Measurements from ENCODE around the gene LPIN3.

DNA sequence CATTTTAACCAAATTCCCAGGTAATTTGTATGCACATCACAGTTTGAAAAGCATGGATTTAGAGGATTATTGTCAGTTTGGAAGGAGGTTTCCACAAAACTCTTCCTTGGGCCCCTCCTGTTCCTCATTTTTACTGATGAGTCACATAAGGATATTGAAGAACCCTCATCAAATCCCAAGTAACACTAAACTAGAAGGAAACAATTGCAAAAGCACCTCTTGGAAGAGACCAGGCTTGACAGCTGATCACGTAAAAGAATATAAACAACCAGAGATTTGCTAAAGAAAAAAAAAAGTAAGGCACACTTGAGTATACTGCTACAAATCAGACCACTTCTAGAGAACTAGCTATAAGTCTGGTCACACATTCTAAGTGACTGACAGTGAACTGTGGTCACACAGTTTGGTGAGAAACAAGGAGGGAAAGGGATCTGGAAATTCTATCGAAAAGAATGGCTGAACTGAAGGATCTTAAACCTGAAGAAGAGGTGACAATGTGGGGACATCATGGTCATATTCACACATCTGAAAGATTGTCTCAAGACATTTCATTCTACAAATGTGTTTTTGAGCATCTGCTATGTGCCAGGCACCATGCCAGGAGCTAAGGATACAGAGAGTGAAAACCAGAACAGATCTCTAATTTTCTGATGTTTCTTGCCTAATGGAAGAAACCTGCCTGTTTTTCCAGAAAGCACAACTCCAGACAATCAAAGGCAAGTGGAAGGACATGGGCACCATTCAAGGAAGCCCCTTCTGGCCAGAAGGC is 47.2 kb upstream of the LPIN3 start:
- TF ChIP-seq, protein P1, sequence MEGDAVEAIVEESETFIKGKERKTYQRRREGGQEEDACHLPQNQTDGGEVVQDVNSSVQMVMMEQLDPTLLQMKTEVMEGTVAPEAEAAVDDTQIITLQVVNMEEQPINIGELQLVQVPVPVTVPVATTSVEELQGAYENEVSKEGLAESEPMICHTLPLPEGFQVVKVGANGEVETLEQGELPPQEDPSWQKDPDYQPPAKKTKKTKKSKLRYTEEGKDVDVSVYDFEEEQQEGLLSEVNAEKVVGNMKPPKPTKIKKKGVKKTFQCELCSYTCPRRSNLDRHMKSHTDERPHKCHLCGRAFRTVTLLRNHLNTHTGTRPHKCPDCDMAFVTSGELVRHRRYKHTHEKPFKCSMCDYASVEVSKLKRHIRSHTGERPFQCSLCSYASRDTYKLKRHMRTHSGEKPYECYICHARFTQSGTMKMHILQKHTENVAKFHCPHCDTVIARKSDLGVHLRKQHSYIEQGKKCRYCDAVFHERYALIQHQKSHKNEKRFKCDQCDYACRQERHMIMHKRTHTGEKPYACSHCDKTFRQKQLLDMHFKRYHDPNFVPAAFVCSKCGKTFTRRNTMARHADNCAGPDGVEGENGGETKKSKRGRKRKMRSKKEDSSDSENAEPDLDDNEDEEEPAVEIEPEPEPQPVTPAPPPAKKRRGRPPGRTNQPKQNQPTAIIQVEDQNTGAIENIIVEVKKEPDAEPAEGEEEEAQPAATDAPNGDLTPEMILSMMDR (IDR thresholded peaks at IDR 0.05 in 2 of 3, conservative IDR thresholded peaks at IDR 0.05 in 1 of 3; ENCODE audit: borderline replicate concordance in 1 of 3, insufficient read depth in 1 of 3, low read depth in 2 of 3, low read length in 2 of 3) = no peak
- TF ChIP-seq POLR2A (IDR thresholded peaks at IDR 0.05; ENCODE audit: borderline replicate concordance, extremely low read depth, insufficient read depth, insufficient read length) (no peak), EZH2phosphoT487 (IDR thresholded peaks at IDR 0.05; ENCODE audit: borderline replicate concordance) (no peak), EZH2 (IDR thresholded peaks at IDR 0.05) (no peak), POLR2AphosphoS5 (IDR thresholded peaks at IDR 0.05; ENCODE audit: low read depth, low read length) (no peak), CBX3 (IDR thresholded peaks at IDR 0.05; ENCODE audit: low read depth) (no peak), RAD21 (IDR thresholded peaks at IDR 0.05; ENCODE audit: low read depth) (no peak)
